NCI-H345 treated with DMSO at 0.1 percent for 48 hours (cell line): ENCODE results near the gene FGF5.
"Not testable (repeated sequence)": the region's sequence is repeated elsewhere in the genome, so short reads cannot be mapped to it uniquely, and the experiment has no call there.

Experiments
- DNase-seq: peaks from one replicate; lab custom pipeline; 2025; ENCODE audit not compliant: unreplicated experiment; lab: John Stamatoyannopoulos, UW

Gene FGF5

GRCh38 chr4:80253510-80253909, 13.0 kb upstream of the FGF5 start:
- no peak for DNase-seq

DNA sequence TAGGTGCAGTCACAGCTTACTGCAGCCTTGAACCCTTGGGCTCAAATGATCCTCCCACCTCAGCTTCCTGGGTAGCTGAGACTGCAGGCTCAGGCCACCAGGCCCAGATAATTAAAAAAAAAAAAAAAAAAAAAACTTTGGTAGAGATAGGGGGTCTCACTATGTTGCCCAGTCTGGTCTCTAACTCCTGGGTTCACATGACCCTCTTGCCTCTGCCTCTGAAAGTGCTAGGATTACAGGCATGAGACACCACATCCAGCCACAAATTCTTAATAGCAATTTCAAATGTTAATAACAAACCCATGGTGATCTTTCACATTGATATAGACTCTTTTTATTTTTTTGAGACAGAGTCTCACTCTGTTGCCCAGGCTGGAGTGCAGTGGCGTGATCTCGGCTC, 12.3 kb upstream of the FGF5 start:
- no peak for DNase-seq

DNA sequence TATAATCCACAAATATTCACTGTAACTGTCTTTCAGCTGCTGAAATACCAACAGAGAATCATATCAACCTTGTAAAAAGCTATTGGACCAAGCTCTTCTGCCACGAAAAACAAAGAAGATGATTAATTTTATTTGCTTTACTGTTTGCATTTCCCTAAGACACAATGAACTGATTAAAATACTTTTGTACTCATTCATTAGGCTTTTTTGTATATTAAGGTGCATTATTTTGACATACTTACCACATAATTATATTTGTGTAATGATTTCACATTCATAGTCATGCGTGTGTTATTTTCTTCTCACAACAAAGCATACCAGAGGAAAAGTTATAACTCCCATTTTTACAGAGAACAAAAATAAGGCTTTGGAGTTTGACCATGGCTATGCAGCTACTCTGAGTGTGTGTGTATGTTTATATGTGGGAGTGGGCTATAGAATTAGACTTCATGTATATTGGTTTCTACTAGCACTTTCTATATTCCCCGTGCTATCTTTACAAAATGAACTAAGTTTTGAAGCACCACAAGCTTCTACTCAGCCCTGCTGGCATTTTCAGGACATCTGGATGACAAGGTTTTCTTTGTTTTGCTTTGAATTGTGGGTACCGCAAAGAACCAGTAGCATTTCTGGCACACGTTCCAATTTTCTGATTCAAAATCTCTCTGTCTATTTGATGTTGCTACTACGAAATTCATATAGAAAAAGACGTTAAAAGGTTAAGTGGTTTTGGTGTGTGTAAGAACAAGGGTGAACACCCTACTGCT, 11.0 kb upstream of the FGF5 start:
- DNase-seq = no peak

- DNase-seq = no peak
These were observed 8.6 kb upstream of the FGF5 start for GRCh38 chr4:80257851-80258250.

- no peak for DNase-seq
These were observed 7.5 kb upstream of the FGF5 start for GRCh38 chr4:80259012-80259411.

- no peak for DNase-seq
These were observed 6.6 kb upstream of the FGF5 start for GRCh38 chr4:80259817-80260216.

- no peak for DNase-seq
These were observed 4.4 kb upstream of the FGF5 start for GRCh38 chr4:80261989-80262600.

DNA sequence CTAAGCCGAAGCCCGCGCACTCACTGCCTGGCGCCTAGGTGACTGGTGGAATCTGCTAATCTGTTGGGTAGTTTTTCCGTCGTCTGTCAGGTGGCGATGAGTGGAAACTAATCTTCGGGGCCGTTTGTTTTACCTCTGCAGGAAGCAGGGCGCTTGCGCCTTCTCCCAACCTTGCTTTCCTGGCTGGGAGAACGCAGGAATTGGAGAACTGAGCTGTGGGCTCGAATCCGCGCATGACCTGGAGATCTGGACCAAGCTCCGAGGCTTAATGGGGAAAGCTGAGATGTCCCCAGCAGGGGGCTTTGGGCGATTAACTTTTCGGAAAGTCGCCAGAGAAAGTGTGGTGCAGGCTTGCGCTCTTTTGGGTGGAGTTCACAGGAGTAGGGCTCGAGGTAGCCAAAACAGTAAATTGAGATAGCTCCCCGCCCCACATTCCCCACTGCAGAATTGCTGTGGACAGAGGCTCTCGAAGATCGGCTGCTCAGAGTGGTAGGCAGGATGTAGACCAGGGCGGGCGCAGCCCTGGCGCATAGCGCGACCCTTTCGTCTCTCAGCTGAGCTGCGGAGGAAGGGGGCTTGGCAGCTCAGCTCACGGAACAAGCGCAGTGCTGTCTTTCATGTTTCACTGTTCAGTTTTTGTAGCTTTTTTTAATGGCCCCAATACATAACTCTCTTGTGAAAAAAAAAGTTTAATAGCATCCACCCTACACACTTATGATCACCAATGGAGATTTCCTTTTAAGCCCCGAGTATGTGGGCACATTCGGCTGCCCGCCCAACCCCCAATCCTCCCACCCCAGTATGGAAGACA, 2.7 kb upstream of the FGF5 start:
- no peak for DNase-seq

- DNase-seq = no peak
These were observed 2.2 kb upstream of the FGF5 start for GRCh38 chr4:80264352-80264647.

DNA sequence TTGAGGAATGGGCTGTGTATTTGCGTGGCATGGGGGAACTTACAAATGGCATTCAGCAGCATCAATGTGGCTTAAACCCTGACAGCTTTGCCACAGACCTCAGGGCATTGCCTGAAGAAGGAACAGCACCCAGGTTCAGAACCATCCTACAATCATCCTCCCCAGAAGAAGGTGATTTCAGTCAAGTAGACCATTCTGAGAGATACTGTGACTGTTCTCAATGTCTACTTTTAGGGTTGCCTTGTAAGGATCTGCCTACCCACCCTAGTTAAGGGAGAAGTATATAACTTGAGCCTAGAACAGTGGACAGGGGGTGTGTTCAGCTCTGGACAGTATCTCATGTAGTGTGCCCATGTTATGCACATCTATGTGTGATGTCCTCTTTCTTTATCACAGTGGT, 1.6 kb upstream of the FGF5 start:
- no peak for DNase-seq

GRCh38 chr4:80265571-80266252, 752 bp upstream of the FGF5 start:
- no peak for DNase-seq

DNA sequence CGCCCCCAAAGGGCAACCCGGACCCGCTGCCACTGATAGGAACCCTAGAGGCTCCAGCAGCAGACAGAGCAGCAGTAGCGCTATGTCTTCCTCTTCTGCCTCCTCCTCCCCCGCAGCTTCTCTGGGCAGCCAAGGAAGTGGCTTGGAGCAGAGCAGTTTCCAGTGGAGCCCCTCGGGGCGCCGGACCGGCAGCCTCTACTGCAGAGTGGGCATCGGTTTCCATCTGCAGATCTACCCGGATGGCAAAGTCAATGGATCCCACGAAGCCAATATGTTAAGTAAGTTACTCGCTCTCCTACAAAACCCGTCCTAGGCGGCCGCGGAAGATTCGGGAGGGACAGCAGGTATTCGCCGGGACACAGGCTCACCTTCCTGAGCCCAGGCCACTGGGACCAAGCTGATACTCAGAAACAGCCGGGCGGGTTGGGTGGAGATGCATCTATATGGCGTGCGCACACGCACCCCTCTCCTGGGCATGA, 477 bp downstream of the FGF5 start:
- no peak for DNase-seq

DNA sequence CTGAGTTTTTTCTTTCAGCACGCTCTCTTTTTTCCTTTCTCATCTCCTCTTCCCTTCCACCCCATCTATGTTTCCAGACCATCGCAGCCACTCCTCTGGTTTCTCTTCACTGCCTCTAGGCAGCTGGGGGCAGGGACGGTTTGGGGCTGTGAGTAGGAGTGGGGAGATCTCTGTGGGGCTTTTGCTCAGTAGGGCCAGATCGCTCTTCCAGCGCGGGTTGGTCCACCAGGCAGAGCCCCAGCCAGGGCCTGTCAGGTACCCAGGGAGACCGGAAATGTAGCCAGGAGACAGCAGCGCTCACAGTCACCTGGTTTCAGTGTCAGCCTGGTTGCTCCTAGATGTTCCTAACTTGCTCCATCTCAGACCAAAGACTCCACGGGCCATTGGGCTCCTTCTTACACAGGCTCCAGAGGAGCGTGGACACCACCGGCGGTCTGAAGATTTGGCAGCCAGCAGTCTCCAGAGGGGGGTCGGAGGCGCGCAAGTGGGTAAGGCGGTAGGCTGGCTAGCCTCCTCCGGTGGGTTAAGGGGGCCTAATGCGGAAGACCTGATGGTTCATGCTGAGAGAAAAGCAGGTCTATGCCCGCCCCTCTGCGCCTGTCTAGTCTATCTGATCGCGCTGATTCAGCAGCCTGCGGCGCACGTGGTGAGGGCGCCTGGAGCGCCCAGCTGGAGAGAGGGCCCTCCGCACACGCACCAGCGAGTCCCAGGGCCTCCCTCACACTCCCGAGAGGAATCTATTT, 1.8 kb downstream of the FGF5 start:
- no peak for DNase-seq

GRCh38 chr4:80268936-80269335, 2.5 kb downstream of the FGF5 start:
- no peak for DNase-seq

GRCh38 chr4:80270321-80270720, 3.9 kb downstream of the FGF5 start:
- no peak for DNase-seq

GRCh38 chr4:80270868-80271267, 4.4 kb downstream of the FGF5 start:
- no peak for DNase-seq

DNA sequence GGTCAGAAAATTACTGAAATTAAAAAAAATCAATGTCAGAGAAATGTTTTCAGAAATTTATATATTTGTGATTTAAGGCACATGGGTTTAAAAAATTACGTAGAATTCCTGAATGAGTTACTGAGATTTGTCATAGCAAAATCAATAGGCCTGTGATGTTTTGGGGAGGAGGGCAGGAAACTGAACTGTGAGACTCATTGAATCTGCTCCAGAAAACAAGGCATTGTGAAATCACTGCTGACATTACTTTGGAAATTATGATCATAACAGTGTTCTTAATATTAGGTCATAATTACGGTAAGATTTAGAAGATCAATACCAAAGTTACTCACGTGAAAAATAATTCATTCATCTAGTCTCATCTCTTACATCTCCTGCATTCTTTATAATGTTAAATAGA, 5.3 kb downstream of the FGF5 start:
- DNase-seq = no peak

DNA sequence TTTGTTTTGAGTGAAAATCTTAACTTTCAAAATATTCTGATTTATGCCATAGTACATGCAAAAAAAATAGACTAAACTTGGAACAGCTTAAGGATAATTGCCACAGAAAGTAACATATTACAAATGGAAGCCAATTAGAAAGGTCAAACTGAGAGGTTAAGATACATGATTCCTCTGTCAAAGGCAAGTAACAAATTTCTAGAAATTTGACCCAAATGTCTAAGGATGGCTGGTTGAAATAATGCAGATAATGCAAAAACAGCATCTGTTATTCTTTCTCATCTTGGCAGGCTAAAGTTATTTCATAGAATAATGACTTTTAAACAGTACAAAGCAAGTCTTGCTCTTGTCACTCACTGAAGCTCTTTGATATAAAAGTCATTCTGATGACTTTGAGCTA, 10.5 kb downstream of the FGF5 start:
- no peak for DNase-seq

DNA sequence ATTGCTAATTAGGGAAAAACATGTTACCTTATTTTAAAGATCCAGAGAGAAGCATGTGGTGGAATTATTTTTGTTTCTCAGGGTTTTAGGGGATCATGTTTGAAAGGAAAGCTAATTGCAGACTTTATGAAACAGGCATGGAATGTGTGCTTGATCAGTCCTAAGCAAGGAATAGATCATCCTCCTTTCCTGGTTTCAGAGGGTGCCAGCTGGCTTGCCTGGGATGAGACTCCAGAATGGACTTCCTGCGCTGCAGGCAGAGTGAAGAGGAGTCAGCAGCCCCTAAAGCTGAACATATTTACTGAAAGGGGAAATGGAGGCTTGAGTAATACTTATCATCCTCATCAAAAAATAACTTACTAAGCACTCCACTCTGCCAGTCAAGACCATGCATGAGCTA, 13.3 kb downstream of the FGF5 start:
- no peak for DNase-seq

GRCh38 chr4:80286451-80286850, 20.0 kb downstream of the FGF5 start:
- DNase-seq = no peak

- not testable (repeated sequence) for DNase-seq
These were observed 24.2 kb downstream of the FGF5 start for GRCh38 chr4:80290665-80291064.
